Activated naive CD8-positive, alpha-beta T cell treated with anti-CD3 and anti-CD28 coated beads, Interleukin-2, amount 50 U/mL, for 16 hours (primary cell): ENCODE measurements around the gene PAX7.

Source experiments
- DNase-seq: peaks from one replicate; pipeline ENCODE4 v3.0.0-alpha.2; 2020; ENCODE audit warnings: low read depth, low spot score

PAX7 gene

DNA sequence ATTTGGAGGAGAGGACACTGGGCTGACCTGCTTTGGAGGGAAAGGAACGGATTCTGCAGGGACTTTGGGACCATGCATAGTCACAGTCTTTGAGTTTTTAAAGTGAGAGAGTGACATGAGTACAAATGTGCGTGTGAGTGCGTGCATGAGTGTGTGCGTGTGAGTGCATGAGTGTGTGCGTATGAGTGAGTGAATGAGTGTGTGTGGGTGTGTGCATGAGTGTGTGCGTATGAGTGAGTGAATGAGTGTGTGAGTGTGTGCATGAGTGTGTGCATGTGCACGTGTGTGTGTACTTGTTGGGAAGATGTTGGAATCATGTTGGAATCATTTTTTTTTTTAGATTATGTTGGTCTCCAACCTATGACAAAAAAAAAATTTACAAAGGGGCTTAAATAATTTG is 70.5 kb downstream of the PAX7 start:
- no peak for DNase-seq

- DNase-seq = no peak
Observed at GRCh38 chr1:18703041-18703621, 72.5 kb downstream of the PAX7 start.

DNA sequence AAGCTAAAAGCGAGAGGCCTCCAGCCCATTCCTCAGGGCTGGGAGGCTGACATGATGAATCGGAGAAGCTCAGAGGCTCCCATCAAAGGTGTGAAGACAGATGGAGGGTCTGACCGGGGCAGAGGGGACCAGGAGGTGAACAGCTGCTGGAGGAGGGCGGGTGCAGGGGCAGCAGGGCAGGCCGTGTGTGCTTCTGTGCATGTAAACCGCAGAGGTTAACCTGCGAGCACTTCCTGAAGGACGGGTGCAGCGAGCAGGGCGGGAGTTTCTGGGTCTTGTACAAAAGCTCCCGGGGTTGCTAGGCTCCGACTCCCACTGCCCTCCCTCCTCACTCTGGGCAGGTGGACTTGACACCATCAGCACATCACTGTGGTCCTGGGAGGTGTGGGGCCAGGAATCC is 75.2 kb downstream of the PAX7 start:
- DNase-seq = no peak

GRCh38 chr1:18707696-18708257 is 77.1 kb downstream of the PAX7 start:
- no peak for DNase-seq

DNA sequence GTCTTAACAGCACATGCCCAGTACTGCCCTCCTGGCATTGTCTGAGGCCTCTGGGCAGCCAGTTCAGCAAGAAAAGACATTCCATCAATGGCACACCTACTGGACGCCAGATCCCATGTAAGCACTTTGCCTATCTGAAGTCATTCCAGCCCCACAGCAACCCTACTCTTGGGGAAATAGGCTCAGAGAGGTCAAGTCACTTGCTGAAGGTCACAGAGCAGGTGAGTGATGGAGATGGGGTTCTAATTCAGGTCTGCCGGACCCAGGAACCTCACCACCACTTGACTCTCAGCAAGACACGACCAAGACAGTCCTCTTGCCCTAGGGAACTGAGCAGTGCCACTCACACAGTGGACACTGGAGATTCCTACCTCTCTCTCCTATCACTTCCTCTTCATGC is 79.4 kb downstream of the PAX7 start:
- DNase-seq = no peak

DNA sequence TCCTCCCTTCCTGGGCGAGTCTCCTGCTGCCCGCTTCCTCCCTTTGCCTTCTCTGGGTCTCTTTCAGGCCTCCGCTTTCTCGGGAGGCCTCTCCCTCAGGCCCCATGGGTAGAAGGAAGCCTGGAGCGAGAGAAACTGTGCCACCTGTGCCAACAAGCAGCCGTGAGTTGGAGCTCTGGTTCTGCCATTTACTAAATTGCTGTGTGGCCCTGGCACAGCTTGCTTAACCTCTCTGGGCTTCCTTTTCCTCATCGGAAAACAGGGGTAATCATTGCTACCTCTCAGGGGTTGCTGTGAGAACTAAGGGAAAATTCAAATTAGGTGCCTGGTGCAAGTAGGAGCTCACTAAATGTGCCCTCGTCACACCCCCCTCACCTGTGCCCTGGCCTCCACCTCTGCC is 80.4 kb downstream of the PAX7 start:
- DNase-seq = no peak

- DNase-seq = no peak
Observed at GRCh38 chr1:18711536-18712251, 81.0 kb downstream of the PAX7 start.

GRCh38 chr1:18712252-18712600 is 81.6 kb downstream of the PAX7 start:
- no peak for DNase-seq

DNA sequence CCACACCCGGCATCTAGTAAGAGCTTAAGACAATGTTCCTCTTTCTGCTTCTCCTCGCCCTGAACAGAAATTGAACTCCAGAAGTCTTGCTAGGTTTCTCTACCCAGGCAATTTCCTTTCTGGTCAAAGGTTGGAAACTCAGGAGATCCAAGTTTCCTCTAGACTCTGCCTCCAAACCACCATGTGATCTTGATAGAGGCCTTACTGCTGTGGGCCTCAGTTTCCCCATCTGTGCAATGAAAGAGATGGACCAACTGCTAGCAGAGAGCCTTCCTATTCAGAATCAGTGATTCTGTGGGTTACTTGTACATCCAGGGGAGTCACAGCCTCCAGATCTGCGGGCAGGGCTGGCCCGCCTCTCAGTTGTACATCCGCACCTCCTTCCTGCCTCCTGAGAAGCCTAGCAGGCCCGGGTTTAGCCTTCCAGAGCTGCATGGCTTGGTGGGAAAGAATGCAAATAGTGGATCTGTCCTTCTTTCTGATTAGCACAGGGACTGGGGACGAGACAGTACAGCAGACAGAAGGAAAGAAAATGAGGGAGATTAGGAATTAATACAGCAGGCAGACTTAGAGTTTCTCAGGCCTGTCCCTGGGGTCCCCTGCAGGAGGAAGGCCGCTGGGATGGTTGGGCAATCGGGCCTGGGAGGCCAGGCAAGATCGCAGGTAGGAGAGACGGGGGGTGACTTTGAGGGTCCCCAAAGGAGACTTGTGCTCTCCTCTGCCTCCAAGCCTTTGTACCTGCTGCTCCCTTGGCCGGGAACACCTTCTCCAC is 83.9 kb downstream of the PAX7 start:
- DNase-seq = no peak

DNA sequence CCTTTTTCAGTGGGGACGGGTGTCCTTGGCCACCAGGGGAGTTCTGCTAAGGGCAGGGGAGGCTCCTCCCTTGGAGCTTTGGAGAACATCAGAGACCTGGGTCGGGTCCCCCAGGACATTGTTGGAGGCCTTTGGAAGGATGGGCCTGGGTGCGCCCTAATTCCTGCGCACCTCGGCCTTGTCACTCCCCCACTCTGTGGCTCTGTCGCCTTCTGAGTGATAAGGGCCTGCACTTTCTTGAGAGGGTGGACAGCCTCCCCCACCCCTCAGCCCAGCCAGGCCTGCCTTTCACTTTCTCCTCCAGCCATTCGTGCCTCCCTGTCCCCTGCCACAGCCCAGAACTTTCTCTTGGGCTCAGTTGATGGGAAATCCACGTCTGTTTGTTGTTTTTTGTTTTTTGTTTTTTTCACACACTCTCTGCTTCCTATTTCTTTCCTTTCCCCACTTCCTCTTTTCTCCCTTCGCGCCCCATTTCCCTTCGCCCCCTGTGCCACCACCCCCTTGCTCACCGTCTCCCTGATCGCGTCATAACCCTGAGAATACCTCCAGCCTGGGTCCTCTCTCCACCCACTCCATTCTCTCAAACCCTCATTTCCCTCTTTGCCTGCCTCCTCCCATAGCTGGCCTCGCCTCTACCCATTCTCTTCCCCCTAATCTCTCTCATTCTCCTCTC is 85.6 kb downstream of the PAX7 start:
- DNase-seq = no peak

DNA sequence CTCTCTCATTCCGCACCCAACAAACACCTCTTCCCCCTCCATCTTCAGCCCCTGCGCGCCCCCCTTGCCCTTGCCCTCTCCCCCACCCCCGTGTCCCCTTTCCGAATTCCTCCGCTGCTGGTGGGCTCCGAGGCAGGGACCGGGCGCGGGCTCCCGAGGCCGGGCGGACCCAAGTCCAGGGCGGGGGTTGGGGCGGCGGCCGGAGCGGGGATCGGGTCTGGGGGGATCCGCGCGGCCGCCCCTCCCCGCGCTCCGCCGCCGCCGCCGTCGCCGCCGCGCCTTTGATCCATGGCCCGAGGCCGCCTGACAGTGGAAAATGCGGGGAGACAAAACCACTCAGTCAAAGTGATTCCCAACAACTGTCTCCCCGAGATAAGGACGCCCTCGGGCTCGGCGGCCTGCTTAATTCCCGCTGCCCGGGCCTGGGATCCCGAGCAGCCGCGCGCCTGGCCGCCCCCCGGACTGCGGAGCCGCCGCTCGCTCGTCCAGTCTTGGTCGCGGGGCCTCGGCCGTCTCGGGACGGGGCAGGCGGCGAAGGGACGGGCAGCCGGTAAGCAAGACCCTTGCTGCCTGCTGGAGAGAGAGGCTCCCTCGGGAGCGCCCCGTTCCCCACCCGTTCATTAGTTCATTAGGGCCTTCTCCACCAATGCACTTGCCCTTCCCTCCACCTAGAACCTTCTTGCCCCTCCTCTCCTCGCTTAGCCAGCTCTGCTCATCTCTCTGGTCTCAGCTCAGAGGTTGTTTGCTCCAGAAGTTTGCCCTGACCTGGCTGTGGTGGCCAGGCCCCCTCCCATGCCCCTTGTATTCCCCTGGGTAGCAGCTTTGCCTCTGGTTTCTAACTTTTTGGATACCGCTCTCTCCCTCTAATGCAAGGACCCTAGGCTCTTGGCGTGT is 86.4 kb downstream of the PAX7 start:
- DNase-seq = no peak

DNA sequence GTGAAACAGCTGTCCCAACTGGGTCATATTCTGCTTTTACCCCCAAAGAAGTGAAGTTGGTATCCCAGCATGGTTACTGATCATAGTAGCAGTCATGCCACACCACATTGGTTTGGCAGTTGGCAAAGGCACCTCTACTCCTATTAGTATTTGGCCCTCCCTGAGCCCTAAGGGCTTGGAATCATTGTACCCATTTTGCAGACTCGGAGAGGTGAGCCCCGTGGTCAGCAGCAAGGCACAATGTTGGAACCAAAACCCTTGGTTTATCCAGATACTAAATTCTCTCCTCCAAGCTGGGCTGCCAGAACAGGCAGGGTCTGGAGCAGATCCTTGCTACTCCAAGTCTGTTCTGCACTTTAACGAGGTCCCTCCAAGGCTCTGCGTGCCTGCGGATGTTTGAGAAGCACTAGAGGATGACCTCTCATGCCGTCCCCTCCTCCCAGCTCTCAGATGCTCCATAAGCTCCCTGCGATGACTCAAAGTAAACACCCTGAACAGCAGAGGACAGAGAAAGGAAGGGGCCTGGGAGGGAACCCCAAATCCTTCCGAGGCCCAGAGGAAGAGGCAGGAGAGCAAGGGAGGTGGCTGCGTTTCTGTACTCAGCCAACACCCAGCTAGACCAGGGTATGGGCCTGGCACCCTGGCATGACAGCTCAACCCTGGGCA is 89.3 kb downstream of the PAX7 start:
- no peak for DNase-seq

DNA sequence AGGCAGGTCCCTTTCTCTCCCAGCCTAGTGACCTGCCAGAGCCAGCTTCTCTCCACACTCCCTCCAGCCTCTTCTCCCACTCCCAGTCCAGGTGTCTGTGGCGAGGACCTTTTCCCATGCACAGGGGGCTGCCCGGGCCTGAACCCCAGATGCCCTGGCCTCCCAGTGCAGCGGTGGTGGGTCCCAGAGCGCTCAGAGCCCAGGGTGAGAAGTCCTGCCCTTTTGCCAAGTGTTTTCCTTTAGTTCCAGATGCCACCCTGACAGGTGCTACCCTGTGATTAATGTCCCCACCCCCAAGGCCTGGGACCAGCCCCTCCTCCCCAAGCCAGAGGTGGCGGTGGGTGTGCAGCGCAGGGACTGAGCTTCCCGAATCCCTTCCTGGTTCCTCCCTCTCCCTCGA is 90.4 kb downstream of the PAX7 start:
- DNase-seq = no peak

GRCh38 chr1:18721776-18722175 is 91.1 kb downstream of the PAX7 start:
- no peak for DNase-seq

DNA sequence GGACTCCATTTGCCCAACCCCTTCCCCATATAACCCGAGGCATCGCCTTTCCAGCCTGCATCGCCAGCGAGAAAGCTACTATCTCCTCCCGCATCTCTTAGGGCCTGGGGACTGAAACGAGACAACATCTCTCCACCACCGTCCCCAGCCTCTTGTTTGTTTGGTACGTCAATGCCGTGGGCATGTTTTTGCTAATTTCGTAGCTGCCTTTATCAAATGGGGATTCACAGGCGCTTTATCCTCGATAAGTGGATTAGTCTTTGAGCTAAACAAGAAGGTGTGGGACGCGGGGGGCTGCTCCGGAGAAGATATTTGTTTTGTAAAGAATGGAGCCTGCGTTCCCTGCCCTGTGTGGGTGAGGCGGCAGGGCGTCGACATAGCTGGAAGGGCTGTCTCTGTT is 91.6 kb downstream of the PAX7 start:
- no peak for DNase-seq

DNA sequence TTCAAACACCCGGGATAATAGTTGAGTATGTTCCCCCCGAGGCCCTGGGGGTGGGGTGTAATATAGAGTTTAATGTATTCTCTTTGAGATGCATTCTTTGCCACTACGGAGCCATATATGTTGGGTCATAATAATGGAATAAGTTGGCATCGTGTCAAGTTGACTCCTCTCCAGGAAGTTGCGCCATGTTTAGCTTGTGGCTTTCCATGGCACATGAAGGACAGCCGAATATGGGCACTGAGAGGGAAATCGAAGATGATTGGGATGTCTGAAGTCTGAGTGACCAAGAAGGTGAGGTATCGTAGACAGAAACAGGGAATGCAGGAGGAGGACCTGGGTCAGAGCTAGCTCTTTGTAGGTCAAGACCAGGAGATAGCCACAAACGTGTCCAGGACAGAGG is 92.6 kb downstream of the PAX7 start:
- DNase-seq = no peak

DNA sequence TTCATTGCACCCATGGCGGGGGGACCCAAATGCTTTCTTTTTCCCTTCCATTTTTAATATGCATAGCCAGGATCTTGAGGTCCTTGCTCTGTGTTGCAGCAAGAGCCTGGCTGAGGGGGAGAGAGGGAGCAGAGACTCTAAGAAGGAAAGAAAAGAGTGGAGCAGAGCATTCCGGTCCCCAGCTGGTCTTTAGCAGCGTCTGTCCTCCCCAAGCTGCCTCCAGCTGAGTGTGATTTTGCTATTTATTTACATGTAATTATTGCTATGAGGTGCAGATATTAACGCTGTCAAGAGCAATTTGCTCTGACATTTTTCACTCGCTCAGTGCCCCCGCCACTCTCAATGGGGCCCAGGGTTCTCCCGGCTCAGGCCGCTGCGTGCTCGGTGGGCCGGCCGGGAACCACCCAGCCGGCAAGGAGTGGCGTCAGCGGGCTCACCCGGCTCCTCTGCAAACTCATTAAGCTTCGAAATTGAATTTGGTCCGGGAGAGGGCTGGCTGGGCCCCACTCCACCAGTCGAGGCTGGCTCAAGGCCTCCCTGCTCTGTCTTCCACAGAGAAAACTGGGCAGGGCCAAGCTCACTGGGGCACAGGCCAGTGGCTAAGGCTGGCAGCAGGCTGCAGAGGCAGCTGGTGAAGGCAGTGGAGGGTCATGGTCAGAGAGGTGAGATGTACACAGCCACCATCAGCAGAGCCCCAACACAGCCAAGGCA is 93.2 kb downstream of the PAX7 start:
- DNase-seq = no peak

- no peak for DNase-seq
Observed at GRCh38 chr1:18724801-18725200, 94.2 kb downstream of the PAX7 start.

GRCh38 chr1:18725231-18725895 is 94.7 kb downstream of the PAX7 start:
- DNase-seq = no peak
